SU-DHL-6 (cell line): Measurements from ENCODE around the gene ZFYVE9.

Experiments used
- H2AFZ ChIP-seq: fragments of 200-600 bp; sonication (generic); 2 replicates; pipeline ENCODE4 v1.6.1; 2014; ENCODE audit warnings: low read depth, mild to moderate bottlenecking, moderate library complexity, mixed read lengths, antibody characterized with exemption, low read length; ENCODE audit not compliant: severe bottlenecking
- H3F3A ChIP-seq: fragments of 200-600 bp; shearing (Covaris generic); 2 replicates; pipeline ENCODE4 v1.6.0; 2016; ENCODE audit warnings: antibody characterized with exemption, mild to moderate bottlenecking; ENCODE audit not compliant: insufficient read depth
- H3K27ac ChIP-seq: fragments of 200-600 bp; sonication (generic); 2 replicates; pipeline ENCODE4 v1.5.1; 2016; ENCODE audit warnings: low read depth, mild to moderate bottlenecking, low read length, moderate library complexity, mixed read lengths
- H3K27me3 ChIP-seq: fragments of 200-600 bp; sonication (generic), shearing (Covaris generic); 2 replicates; pipeline ENCODE4 v1.6.0; 2014; ENCODE audit warnings: mild to moderate bottlenecking, low read length
- H3K36me3 ChIP-seq: fragments of 200-600 bp; sonication (generic); 2 replicates; pipeline ENCODE4 v1.6.1; 2014; ENCODE audit warnings: mild to moderate bottlenecking, low read length, mixed read lengths
- H3K4me2 ChIP-seq: fragments of 300-600, 200-600 bp; shearing (Covaris generic), sonication (generic); 2 replicates; pipeline ENCODE4 v1.6.0; 2014; ENCODE audit warnings: low read length, low read depth, mild to moderate bottlenecking; ENCODE audit not compliant: poor library complexity, severe bottlenecking
- H3K4me3 ChIP-seq: fragments of 200-600 bp; sonication (generic); 2 replicates; pipeline ENCODE4 v1.5.1; 2014; ENCODE audit warnings: antibody characterized with exemption, low read length, mild to moderate bottlenecking, mixed read lengths; ENCODE audit not compliant: insufficient read depth, poor library complexity, severe bottlenecking
- H3K79me2 ChIP-seq: fragments of 200-600 bp; sonication (generic); 2 replicates; pipeline ENCODE4 v1.6.1; 2014; ENCODE audit warnings: mild to moderate bottlenecking, low read length, moderate library complexity; ENCODE audit not compliant: insufficient read depth
- H3K9ac ChIP-seq: fragments of 200-600 bp; sonication (generic); 2 replicates; pipeline ENCODE4 v1.7.0; 2014; ENCODE audit warnings: mild to moderate bottlenecking, low read length
- H3K9me2 ChIP-seq: fragments of 200-600 bp; sonication (generic); replicated peaks from 2 replicates; pipeline ENCODE4 v1.6.1; 2014; ENCODE audit warnings: low read length; ENCODE audit not compliant: insufficient read depth
- H3K9me3 ChIP-seq: fragments of 200-600 bp; sonication (generic); 2 replicates; pipeline ENCODE4 v1.6.1; 2014; ENCODE audit warnings: low read length, mixed read lengths; ENCODE audit not compliant: insufficient read depth
- H4K20me1 ChIP-seq: fragments of 200-600 bp; sonication (generic); 2 replicates; pipeline ENCODE4 v1.6.1; 2014; ENCODE audit warnings: low read depth, mild to moderate bottlenecking, antibody characterized with exemption, low read length, moderate library complexity, mixed read lengths
- CTCF ChIP-seq: fragments of 200-600 bp; sonication (generic); IDR thresholded peaks from one replicate; pipeline ENCODE4 v1.5.1; 2017; ENCODE audit warnings: antibody characterized with exemption, mild to moderate bottlenecking, low read length, moderate library complexity; ENCODE audit not compliant: insufficient read depth, poor library complexity, severe bottlenecking
- EZH2phosphoT487 ChIP-seq: fragments of 200-600 bp; sonication (generic), shearing (Covaris generic); conservative IDR thresholded peaks from 2 replicates; pipeline ENCODE4 v1.6.1; 2018; ENCODE audit warnings: mild to moderate bottlenecking, antibody characterized with exemption, low read length, moderate library complexity, mixed read lengths

ZFYVE9 gene

GRCh38 chr1:52345252-52345651, 203.4 kb downstream of the ZFYVE9 start:
- no peak for TF ChIP-seq EZH2phosphoT487
- no peak for TF ChIP-seq CTCF
- Histone ChIP-seq H3K27me3 (no peaks in the 10 kb centered on the region), H3K36me3 (no peaks in the 10 kb centered on the region), H3K9me2 (no peaks in the 10 kb centered on the region), H3K79me2 (no peaks in the 10 kb centered on the region), H3K9me3 (no peaks in the 10 kb centered on the region), H3K27ac (no peak overlapping the region), H4K20me1 (no peaks in the 10 kb centered on the region), H2AFZ (no peak overlapping the region), H3K4me2 (no peak overlapping the region), H3K4me3 (no peak overlapping the region), H3K9ac (no peak overlapping the region), H3F3A (no peaks in the 10 kb centered on the region)

DNA sequence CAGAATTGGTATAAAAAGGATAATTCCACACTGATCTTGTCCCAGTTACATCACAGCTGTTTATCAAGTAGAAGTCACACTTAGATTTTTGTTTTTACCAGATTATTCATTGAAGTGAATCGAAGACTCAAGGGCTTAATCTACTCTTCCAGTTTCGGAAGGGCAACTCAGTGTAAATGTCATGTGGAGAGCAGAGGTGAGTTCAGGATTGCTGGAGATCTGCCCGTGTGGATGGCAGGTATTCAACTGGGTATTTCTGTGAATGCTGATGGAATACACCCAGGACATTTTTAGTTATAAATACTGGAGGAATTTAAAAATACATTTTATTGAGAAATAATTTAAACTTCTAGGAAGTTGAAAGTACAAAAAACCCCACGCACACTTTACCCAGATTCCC, 204.8 kb downstream of the ZFYVE9 start:
- no peak overlapping the region for H2AFZ ChIP-seq
- TF ChIP-seq EZH2phosphoT487 (no peak), CTCF (no peak)
- no peak overlapping the region for H3K27ac ChIP-seq
- no peak overlapping the region for H3K9ac ChIP-seq
- no peaks in the 10 kb centered on the region for H3K9me2 ChIP-seq
- no peaks in the 10 kb centered on the region for H3K27me3 ChIP-seq
- no peak overlapping the region for H3K4me3 ChIP-seq
- no peaks in the 10 kb centered on the region for H4K20me1 ChIP-seq
- no peaks in the 10 kb centered on the region for H3K79me2 ChIP-seq
- no peaks in the 10 kb centered on the region for H3K9me3 ChIP-seq
- H3F3A ChIP-seq = no peaks in the 10 kb centered on the region
- H3K36me3 ChIP-seq = no peaks in the 10 kb centered on the region
- no peak overlapping the region for H3K4me2 ChIP-seq

DNA sequence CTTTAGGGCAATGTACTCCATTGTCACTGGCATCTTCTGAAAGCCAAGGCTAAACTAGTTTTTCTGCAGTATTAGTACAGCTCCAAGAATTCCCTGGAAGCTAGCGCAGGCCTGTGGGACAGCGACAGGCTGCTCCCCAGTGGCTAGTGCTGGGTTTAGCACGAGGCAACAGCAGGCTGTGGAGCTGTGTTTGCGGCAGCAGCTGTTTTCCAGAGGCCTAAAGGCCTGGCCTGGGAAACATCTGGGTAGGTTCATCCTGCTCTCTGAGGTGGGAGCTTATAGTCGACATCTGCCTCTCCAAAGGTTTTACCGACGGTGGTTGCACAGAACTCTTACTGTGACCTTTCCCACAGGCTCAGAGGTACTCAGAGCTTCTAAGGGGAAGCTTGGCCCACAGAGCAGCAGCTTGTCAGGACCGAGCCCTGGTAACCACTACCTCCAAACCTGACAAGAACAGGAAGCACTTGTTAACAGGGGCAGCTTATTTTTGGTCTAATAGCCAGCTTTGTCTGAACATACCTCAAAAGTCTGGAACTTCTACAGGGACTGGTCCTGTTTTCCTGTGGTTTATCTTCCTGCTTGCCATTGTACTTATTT, 206.9 kb downstream of the ZFYVE9 start:
- no peak overlapping the region for H3K4me3 ChIP-seq
- H3K9me2 ChIP-seq = no peaks in the 10 kb centered on the region
- H3K27me3 ChIP-seq = no peaks in the 10 kb centered on the region
- no peak overlapping the region for H2AFZ ChIP-seq
- H4K20me1 ChIP-seq = no peaks in the 10 kb centered on the region
- H3K9me3 ChIP-seq = no peaks in the 10 kb centered on the region
- H3K36me3 ChIP-seq = peaks cover 4% of the 10 kb centered on the region; the same call in 1 of the 2 replicates
- no peak overlapping the region for H3K9ac ChIP-seq
- no peaks in the 10 kb centered on the region for H3F3A ChIP-seq
- no peak overlapping the region for H3K4me2 ChIP-seq
- no peak overlapping the region for H3K27ac ChIP-seq
- TF ChIP-seq CTCF (no peak), EZH2phosphoT487 (no peak)
- no peaks in the 10 kb centered on the region for H3K79me2 ChIP-seq
